MM.1S (cell line): ENCODE data around the gene ZNF587.
"Not testable (repeated sequence)": the region's sequence is repeated elsewhere in the genome, so short reads cannot be mapped to it uniquely, and the experiment has no call there.

Source experiments
- EZH2phosphoT487 ChIP-seq: fragments of 300-600 bp; sonication (generic); IDR thresholded peaks from 2 replicates; pipeline ENCODE4 v1.6.1; 2018; ENCODE audit warnings: antibody characterized with exemption, low read length
- TF ChIP-seq, protein P1 (sequence below): fragments of 300-600 bp; sonication (generic); IDR thresholded peaks from 2 replicates; pipeline ENCODE4 v1.5.1; 2016; ENCODE audit warnings: antibody characterized with exemption, low read length, mixed read lengths

DNA sequence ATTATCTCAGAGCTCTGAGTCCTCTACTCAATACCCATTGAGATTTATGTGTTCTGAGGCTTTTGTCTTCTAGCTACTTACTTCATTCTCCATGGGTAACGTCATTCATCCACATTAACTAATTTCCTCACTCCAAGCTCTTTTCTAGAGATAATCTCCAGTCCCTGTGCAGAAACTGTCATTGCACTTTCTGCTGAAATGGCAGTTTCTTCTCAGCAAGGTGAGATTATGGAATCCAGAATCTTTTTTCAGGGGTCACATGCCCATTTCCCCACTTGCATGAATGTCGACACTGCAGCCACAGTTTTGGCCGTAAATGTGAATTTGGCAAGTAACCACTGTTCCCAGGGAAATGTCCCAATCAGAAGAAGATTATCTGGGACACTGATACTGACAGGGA lies 12.7 kb downstream of the ZNF587 start:
- TF ChIP-seq, protein P1, sequence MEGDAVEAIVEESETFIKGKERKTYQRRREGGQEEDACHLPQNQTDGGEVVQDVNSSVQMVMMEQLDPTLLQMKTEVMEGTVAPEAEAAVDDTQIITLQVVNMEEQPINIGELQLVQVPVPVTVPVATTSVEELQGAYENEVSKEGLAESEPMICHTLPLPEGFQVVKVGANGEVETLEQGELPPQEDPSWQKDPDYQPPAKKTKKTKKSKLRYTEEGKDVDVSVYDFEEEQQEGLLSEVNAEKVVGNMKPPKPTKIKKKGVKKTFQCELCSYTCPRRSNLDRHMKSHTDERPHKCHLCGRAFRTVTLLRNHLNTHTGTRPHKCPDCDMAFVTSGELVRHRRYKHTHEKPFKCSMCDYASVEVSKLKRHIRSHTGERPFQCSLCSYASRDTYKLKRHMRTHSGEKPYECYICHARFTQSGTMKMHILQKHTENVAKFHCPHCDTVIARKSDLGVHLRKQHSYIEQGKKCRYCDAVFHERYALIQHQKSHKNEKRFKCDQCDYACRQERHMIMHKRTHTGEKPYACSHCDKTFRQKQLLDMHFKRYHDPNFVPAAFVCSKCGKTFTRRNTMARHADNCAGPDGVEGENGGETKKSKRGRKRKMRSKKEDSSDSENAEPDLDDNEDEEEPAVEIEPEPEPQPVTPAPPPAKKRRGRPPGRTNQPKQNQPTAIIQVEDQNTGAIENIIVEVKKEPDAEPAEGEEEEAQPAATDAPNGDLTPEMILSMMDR, result not testable (repeated sequence)
- TF ChIP-seq EZH2phosphoT487, result not testable (repeated sequence)
